CD1c-positive myeloid dendritic cell (primary cell): Measurements from ENCODE around the gene PPIA.
"Not testable (repeated sequence)": the region's sequence is repeated elsewhere in the genome, so short reads cannot be mapped to it uniquely, and the experiment has no call there.

ENCODE experiments used
- DNase-seq: peaks from one replicate; pipeline ENCODE4 v3.0.0-alpha.2; 2016; ENCODE audit errors: extremely low spot score

Gene PPIA

DNA sequence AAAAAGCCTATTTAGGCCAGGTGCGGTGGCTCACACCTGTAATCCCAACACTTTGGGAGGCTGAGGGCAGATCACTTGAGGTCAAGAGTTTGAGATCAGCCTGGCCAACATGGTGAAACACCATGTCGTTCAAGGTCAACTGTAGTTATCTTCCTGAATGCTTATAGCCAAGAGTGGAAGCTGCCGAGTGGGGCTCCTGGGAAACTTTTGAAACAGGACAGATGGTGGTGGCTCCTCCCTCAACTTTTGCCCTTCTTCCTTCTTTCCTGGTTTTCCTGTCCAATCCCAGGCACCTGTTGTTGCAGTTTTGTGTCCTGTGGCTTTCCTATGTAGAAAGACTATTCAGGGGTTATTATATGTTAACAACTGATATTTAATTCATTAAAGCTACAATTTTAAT, 8.7 kb upstream of the PPIA start:
- DNase-seq = no peak

DNA sequence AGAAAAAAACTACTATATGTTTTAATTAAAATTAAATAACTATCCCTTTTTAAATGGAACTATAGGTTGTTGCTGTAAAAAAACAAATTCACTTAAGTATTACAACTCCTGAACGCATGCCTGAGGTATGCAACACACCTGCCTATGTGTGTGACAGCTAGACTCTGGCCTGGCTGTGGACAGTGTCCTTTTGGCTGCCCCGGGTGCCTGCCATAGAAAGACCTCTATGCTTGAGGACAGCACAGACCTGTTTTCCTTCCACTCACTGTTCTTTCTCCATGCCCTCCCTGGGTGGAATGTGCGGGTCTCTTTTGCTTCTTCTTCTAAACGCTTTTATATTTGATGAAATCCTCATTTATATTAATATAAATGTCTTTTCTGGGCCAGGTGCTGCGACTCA, 6.5 kb upstream of the PPIA start:
- no peak for DNase-seq

DNA sequence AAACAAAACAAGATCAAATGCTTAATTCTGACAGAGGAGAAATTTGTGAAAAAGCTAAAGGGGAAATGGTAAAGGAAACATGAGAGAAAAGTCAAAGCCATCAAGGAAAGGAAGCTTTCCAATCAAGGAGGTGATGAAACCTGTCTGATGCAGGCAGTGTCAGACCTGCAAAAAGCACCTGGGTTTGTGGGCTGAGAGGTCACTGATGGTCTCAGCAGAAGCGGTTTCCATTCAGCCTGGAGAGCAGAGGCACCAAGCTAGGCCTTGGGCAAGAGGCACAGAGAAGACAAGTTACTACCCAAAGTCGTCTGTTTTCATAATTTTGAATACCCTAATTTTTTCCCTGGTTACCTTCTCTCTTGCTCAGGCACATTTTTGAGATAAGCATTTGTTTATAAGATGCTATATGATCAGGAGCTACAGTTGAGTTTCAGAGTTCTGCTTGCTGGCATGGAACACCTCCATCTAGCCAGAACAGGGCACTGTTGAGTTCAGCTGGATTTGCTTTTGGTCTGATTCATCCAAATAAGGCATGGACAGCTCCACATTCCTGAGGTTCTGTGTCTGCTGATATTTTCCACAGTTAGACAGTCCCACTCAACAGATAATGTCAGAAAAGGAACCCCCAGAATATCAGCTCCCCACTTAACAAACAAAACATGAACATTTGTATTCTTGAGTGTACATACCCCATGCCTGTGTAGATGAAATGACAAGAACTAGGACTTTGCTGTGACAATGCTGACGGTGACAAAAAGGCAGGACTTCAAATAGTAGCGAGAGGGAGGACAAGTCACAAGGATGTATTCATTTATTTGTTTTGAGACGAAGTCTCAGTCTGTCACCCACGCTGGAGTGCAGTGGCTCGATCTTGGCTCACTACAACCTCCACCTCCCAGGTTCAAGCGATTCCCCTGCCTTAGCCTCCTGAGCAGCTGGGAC, 4.9 kb upstream of the PPIA start:
- DNase-seq = no peak

DNA sequence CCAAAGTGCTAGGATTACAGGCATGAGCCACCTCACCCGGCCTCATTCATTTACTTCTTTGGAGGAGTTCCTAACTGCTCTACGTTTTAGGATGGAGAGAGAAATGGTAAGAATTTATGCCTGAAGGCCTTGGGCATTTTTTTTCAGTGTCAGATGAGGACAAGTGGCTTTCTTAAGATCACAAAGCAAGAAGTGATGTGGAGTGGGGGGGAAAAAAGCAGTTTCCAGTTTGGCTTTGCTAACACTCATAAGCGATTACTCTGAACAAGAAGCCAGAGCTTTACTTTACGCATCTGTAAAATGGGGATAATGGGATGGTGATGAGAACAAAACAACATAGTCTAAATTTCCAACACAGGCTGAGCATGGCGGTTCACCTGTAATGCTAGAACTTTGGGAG, 2.6 kb upstream of the PPIA start:
- DNase-seq = no peak

DNA sequence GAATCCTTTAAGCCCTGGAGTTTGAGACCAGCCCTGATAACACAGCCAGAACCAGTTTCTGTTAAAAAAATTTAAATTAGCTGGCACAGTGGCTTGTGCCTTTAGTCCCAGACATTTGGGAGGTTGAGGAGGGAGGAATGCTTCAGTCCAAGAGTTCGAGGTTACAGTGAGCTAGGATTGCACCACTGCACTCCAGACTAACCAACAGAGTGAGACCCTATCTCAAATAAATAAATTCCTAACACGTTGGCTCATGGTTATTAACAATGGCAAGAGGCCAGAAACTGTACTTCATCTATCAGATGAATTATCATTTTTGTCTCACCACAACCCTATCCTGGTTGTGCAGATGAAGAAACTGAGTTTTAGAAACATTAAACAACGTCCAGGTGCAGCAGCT, 2.1 kb upstream of the PPIA start:
- DNase-seq = no peak

DNA sequence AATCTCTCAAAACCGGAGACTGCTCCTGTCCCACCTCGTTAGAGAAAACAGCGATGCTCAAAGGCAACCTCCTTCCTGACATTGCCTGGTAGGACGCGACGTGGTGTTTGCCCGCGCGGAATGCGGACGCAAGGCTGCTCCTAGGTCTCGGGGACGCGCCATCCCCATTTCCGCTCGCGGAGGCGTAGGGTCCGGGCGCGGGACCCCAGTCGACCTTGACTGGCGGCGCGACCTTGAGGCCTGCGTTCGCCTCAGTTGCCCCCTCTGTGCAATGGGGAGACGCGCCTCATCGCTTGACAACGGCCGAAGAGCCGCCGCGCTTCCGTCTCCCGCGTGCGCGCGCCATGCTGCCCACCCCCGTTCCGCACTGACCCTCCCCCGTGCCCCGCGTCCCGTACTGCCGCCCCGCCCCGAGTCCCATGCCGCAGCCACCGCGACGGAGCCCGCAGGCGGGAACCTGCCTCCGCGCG, 412 bp upstream of the PPIA start:
- DNase-seq = no peak

DNA sequence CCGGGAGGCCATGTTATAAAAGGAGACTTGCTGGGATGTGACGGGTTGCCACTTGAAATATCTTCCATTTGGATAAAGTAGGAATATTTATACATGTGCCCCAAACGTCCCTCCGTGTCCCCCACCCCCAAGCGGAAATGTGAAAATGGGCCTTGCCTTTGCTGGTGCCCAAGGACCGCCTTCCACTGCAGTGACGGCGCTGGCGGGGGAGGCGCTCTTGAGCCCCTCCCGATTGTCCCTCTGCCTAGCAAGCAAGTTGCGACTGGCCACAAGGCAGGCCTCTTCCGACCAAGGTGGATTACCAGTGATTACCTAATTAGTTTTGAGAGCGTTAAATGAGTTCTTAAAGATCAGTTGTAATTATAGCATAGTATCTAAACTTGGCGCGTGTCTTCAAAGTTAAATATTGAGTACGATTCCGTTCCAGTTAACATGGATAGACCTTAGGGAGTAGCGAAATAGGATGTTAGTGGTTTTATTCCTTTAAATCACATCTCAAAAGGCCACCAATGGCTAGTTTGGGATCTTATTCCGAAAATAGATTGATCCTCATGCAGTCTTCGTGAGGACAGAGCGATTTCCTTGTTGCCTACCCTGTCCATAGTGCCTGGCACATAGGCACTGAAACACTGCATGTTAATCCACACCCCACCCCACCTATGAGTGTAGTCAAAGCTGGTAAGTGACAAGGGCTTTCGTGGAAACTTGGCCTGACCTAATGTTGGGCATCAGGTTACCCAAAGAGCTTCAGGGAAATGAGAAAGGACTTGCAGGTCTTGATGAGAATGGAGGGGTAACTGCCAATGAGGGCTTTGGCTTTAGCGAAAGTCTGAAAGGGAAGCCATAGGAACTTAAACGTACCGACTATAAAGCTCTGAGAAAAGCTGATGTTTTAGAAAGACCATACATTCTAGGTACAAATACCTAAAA, 1.1 kb downstream of the PPIA start:
- DNase-seq = peak; percentile 91

DNA sequence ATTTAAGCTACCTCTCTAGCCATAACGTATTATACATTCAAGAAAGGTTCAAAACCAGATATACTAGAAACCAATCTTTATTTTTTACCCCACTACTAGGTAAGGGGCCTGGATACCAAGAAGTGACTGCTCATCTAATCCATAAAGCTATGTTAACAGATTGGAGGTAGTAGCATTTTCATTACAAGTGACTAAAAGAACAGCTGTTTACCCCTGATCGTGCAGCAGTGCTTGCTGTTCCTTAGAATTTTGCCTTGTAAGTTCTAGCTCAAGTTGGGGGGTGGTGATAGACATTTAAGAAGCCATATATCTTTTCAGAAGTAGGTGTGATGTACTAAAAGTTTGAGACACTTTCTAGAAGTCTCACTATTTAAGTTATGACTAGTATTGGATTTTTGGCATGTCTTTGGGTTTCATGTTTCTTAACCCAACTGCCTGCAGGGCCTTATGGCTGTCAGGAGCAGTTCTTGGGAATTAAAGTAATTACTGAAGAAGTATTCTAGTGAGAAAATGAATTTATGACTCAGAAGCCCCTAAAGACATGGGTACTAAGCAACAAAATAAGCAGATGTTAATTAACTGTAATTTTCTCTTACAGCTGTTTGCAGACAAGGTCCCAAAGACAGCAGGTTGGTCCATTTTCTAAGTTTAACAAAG, 2.3 kb downstream of the PPIA start:
- DNase-seq = no peak

DNA sequence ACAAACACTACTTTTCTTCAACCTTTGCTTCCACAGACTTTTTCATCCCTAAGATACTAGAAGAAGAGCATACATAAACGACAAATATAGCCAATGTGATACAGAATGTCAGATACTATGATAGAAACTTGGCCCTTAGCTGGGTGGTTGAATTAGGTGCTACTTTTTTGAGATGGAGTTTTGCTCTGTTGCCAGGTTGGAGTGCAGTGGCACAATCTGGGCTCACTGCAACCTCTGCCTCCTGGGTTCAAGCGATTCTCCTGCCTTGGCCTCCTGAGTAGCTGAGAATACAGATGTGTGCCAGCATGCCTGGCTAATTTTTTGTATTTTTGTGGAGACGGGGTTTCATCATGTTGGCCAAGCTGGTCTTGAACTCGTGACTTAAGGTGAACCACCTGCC, 3.5 kb downstream of the PPIA start:
- no peak for DNase-seq

DNA sequence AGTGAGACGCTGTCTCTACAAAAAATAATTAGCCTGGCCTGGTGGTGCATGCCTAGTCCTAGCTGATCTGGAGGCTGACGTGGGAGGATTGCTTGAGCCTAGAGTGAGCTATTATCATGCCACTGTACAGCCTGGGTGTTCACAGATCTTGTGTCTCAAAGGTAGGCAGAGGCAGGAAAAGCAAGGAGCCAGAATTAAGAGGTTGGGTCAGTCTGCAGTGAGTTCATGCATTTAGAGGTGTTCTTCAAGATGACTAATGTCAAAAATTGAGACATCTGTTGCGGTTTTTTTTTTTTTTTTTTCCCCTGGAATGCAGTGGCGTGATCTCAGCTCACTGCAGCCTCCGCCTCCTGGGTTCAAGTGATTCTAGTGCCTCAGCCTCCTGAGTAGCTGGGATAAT, 5.4 kb downstream of the PPIA start:
- no peak for DNase-seq

DNA sequence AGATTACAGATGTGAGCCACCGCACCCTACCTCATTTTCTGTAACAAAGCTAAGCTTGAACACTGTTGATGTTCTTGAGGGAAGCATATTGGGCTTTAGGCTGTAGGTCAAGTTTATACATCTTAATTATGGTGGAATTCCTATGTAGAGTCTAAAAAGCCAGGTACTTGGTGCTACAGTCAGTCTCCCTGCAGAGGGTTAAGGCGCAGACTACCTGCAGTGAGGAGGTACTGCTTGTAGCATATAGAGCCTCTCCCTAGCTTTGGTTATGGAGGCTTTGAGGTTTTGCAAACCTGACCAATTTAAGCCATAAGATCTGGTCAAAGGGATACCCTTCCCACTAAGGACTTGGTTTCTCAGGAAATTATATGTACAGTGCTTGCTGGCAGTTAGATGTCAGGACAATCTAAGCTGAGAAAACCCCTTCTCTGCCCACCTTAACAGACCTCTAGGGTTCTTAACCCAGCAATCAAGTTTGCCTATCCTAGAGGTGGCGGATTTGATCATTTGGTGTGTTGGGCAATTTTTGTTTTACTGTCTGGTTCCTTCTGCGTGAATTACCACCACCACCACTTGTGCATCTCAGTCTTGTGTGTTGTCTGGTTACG, 6.0 kb downstream of the PPIA start:
- no peak for DNase-seq

DNA sequence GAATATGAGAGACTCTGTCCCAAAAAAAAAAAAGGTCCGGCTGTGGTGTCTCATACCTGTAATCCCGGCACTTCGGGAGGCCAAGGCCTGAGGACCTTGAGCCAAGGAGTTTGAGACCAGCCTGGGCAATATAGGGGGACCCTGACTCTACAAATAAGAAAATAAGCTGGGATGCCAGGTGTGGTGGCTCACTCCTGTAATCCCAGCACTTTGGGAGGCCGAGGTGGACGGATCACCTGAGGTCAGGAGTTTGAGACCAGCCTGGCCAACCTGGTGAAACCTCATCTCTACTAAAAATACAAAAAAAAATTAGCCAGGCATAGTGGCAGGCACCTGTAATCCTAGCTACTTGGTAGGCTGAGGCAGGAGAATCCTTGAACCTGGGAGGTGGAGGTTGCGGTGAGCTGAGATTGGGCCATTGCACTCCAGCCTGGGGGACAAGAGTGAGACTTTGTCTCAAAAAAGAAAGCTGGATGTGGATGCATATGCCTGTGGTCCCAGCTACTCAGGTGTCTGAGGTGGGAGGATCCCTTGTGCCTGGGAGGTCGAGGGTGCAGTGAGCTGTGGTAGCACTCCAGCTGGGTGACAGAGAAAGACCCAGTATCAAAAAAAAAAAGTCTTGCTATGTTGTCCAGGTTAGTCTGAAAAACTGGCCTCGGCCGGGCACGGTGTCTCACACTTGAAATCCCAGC, 7.5 kb downstream of the PPIA start:
- DNase-seq = not testable (repeated sequence)

DNA sequence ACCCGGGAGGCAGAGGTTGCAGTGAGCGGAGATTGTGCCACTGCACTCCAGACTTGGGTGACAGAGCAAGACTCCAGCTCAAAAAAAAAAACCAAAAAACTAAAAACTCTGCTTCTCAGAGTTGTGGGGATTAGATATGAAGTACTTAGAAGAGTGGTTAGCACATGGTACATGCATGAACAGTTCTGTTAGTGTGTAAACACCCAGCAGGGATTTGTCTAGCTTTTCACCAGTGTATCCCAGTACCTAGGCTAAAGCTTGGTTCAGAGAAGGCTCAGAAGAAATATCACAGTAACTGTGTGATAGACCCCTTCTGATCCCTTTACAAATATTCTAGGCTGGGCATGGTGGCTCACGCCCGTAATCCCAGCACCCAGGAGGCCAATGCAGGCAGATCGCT, 9.5 kb downstream of the PPIA start:
- no peak for DNase-seq

DNA sequence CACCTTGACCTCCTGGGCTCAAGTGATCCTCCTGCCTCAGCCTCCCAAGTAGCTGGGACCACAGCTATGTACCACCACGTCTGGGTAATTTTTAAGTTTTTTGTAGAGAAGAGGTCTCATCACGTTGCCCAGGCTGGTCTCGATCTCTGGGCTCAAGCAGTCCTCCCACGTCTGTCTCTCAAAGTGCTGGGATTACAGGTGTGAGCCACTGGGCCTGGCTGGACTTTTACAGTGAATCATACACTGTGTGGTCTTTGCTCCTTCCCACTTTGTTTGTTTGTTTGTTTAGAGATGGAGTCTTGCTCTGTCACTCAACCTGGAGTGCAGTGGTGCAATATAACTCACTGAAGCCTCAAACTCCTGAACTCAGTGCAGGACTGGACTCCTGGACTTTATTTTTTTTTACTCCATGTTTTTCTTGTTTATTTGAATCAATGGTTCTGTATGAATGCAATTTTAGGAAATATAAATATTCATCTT, 12.5 kb downstream of the PPIA start:
- no peak for DNase-seq

DNA sequence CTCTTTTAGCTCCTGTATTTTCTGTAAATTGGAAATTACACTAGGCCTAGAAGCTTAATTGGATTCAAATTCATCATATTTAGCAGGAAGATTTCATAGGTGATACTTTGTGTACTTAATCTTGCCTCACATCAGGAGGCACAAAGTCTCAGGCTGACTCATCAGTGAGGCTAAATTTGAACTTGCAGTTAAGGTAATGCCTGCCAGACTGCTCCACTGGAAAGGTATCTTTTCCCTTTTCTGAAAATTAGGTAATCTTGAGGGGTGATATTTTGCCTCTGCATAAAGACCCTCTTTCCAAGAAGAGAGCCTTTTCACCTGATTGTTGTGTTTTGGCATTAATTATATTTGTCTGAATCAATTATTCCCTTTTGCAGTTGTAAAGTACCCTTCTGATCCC, 14.6 kb downstream of the PPIA start:
- DNase-seq = no peak

DNA sequence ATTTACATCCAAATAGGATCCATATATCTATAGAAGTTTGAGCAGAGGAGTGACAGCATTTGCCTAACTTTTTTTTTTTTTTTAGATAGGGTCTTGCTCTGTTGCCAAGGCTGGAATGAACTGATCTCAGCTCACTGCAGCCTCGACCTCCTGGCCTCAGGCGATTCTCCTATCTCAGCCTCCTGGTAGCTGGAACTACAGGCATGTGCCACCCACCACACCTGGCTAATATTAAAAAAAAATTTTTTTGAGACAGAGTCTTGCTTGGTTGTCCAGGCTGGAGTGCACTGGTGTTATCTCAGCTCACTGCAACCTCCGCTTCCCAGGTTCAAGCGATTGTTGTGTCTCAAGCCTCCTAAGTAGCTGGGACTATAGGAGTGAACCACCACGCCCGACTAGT, 15.1 kb downstream of the PPIA start:
- no peak for DNase-seq

DNA sequence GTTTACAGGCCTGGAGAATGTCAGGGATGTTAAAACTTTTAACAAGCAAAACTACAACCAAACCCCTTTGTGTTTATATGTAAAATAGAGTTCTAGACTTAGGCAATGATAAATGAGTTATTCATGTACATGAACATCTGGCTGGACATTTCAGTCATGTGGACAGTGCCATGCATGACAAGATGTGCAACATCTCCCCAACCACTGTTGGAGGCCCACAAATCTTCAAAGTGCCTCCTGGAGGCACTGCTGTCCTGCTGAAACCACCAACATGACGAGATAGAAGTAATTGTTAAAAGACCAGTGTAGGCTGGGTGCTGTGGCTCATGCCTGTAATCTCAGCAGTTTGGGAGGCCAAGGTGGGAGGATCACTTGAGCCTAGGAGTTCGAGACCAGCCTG, 18.4 kb downstream of the PPIA start:
- no peak for DNase-seq

DNA sequence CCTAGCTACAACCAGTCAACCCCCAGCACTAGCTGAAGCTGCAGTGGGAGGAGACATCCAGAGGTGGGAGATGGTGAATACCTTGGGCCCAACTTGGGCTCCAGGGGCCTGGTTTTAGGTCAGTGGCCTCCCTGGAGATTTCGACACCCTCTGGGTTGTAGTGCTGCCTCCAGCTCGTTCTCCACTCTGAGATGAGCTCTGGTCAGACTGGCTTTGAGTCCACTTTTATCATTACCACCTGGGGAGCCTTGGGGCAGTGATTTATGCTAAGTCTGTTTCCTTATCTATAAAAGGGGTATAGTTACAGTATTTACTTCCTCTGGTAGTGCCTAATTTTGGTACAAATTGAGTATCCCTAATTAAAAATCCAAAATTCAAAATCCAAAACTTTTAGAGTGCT, 22.8 kb downstream of the PPIA start:
- no peak for DNase-seq

DNA sequence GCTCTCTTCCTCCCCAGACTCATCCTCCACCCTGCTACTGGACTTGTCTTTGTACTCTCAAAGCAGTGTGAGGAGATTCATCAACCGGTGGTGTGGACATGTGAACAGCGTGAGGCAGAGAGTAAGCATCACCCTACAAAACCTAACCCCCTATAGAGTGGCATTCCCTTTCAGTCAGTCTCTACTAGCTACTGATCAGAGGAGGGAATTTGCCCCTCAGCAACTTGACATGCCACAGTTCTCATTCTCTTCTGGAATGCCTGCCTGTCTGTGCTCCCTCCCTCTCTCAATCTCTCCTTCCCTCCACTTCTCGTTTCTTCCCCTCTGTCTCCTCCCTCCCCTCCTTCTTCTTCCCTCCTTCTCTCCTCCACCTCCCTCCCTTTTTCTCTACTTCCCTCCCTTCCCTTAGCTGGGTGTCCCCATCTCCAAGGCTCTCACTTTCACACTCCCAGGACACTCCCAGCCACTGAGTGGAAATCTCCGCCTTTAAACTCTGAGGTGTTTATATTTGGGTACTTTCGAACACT, 26.8 kb downstream of the PPIA start:
- no peak for DNase-seq

DNA sequence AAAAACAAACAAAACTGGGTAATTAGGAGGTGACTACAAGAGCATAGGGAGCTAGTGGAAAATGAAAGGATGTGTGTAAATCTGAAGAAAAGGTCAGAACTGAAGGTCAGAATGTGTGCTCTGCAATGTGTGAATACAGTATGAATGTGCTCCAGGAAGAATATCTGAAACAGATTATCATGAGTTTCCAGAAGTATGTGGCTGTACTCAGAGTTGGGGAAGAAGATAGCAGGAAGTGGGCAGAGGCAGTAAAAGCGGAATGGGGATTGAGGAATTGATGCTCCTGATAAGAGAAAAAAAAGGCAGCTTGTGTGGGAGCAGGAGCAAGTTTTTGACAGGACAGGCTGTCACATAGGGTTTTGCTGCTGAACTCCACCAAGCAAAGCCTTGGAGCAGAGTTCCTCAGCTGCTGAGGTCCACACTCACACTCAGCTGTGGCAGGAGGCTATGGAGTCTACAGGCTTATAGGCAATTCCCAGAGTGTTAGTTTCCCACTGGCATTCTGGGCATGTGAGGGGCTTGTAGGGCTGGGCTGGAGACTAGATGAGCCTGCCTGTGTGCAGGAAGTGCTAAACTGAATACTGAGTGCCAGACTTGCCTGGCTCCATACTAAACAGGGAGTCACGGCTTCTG, 28.5 kb downstream of the PPIA start:
- DNase-seq = peak; percentile 60
